ENCODE data around the gene MMP24. TPM values are rescaled to one million over a fixed set of nuclear protein-coding genes. Genes with fewer than 3 reads are reported as not detected.
"Not testable (repeated sequence)": the region's sequence is repeated elsewhere in the genome, so short reads cannot be mapped to it uniquely, and the experiment has no call there.

The MMP24 gene
- total RNA-seq, 1 experiment from 2014 or later: 13.0 TPM

GRCh38 chr20:35187584-35188190 is 38.8 kb upstream of the MMP24 start:
- intact Hi-C loops (cut with micrococcal nuclease; ENCODE audit: unreplicated experiment): loop anchor here (1.0 kb wide), 3 partner anchors 13 to 40 kb away; partner anchors contain the start of gene EDEM2
- H3K27me3 Mint-ChIP-seq (ENCODE audit: insufficient read depth, unreplicated experiment): no peaks in the 10 kb centered on the region
- H3K9me3 ChIP-seq: peaks cover 13% of the 10 kb centered on the region; the same call in 1 of the 2 replicates
- peak in 1 of 2 experiments; percentile 44 for DNase-seq
- TF ChIP-seq, protein P1, sequence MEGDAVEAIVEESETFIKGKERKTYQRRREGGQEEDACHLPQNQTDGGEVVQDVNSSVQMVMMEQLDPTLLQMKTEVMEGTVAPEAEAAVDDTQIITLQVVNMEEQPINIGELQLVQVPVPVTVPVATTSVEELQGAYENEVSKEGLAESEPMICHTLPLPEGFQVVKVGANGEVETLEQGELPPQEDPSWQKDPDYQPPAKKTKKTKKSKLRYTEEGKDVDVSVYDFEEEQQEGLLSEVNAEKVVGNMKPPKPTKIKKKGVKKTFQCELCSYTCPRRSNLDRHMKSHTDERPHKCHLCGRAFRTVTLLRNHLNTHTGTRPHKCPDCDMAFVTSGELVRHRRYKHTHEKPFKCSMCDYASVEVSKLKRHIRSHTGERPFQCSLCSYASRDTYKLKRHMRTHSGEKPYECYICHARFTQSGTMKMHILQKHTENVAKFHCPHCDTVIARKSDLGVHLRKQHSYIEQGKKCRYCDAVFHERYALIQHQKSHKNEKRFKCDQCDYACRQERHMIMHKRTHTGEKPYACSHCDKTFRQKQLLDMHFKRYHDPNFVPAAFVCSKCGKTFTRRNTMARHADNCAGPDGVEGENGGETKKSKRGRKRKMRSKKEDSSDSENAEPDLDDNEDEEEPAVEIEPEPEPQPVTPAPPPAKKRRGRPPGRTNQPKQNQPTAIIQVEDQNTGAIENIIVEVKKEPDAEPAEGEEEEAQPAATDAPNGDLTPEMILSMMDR (IDR thresholded peaks at IDR 0.05; ENCODE audit: insufficient read depth in 1 of 2, low read depth in 1 of 2, low read length in 1 of 2, severe bottlenecking in 1 of 2, unreplicated experiment in 1 of 2): no peak
- H3K4me3 Mint-ChIP-seq (ENCODE audit: unreplicated experiment): peak overlapping the region; percentile 11
- H3K4me1 Mint-ChIP-seq (ENCODE audit: low read depth, unreplicated experiment): peaks cover 40% of the 10 kb centered on the region
- CTCF ChIA-PET: interaction anchor here (0.5 to 2.2 kb wide), 5 partner anchors 20 to 156 kb away, joined by 3 to 19 read pairs (median 4); partner anchors contain the start of gene EDEM2
- H3K4me1 ChIP-seq: peaks cover 49% of the 10 kb centered on the region
- POLR2A ChIA-PET: interaction anchor here (0.6 to 1.0 kb wide), 4 partner anchors 13 to 304 kb away, joined by 3 to 7 read pairs (median 4); no protein-coding TSS in a partner anchor
- BruUV-seq (replicated peaks): no TSS peak
- H3K9me3 Mint-ChIP-seq (ENCODE audit: unreplicated experiment): peaks cover 37% of the 10 kb centered on the region
- no peaks in the 10 kb centered on the region for H3K27me3 ChIP-seq (replicated peaks; ENCODE audit: control insufficient read depth, insufficient read depth, low read length)
- H3K27ac Mint-ChIP-seq (ENCODE audit: unreplicated experiment): peak overlapping the region; percentile 43
- H3K36me3 Mint-ChIP-seq (ENCODE audit: insufficient read depth, unreplicated experiment): peaks cover 5% of the 10 kb centered on the region
- H3K4me3 ChIP-seq (ENCODE audit: low read depth, low read length): no peak overlapping the region
- no peaks in the 10 kb centered on the region for H3K36me3 ChIP-seq (ENCODE audit: control insufficient read depth, insufficient read depth, low read length)

DNA sequence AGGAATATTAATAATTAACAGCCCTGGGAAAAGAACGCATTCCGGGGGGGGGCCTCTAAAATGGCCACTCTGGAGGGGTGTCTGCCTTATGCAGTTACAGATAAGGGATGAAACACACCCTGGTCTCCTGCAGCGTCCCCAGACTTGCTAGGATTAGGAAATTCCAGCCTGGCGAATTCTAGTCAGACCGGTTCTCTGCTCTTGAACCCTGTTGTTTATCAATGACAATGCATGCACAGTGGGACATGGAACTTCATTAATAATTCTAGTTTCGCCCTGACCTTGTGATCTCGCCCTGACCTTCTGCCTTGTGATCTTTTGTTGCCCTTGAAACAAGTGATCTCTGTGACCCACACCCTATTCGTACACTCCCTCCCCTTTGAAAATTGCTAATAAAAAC is 37.3 kb upstream of the MMP24 start:
- H3K36me3 Mint-ChIP-seq (ENCODE audit: insufficient read depth, unreplicated experiment); H3K4me3 Mint-ChIP-seq (ENCODE audit: unreplicated experiment); H3K4me3 ChIP-seq (ENCODE audit: low read depth, low read length); BruUV-seq (replicated peaks); H3K36me3 ChIP-seq (ENCODE audit: control insufficient read depth, insufficient read depth, low read length); H3K27me3 ChIP-seq (replicated peaks; ENCODE audit: control insufficient read depth, insufficient read depth, low read length); H3K27me3 Mint-ChIP-seq (ENCODE audit: insufficient read depth, unreplicated experiment); intact Hi-C loops (cut with micrococcal nuclease; ENCODE audit: unreplicated experiment): not testable (repeated sequence)
- Histone ChIP-seq H3K9me3 (peaks cover 13% of the 10 kb centered on the region; the same call in 1 of the 2 replicates), H3K4me1 (peaks cover 61% of the 10 kb centered on the region)
- Mint-ChIP-seq H3K27ac (ENCODE audit: unreplicated experiment) (peak overlapping the region; percentile 24), H3K4me1 (ENCODE audit: low read depth, unreplicated experiment) (peaks cover 50% of the 10 kb centered on the region), H3K9me3 (ENCODE audit: unreplicated experiment) (peaks cover 35% of the 10 kb centered on the region)
- ChIA-PET CTCF (interaction anchor here (1.0 kb wide), 1 partner anchor 93 kb away, joined by 3 read pairs; no protein-coding TSS in a partner anchor), POLR2A (interaction anchor here (0.6 kb wide), 1 partner anchor 313 kb away, joined by 3 read pairs; no protein-coding TSS in a partner anchor)
- peak; percentile 55 to 84 for DNase-seq

- ChIA-PET POLR2A (no interaction called here), CTCF (no interaction called here)
- Histone ChIP-seq H3K36me3 (ENCODE audit: control insufficient read depth, insufficient read depth, low read length) (no peaks in the 10 kb centered on the region), H3K4me1 (peaks cover 61% of the 10 kb centered on the region), H3K9me3 (peaks cover 13% of the 10 kb centered on the region; the same call in 1 of the 2 replicates), H3K27me3 (replicated peaks; ENCODE audit: control insufficient read depth, insufficient read depth, low read length) (no peaks in the 10 kb centered on the region), H3K4me3 (ENCODE audit: low read depth, low read length) (no peak overlapping the region)
- Mint-ChIP-seq H3K36me3 (ENCODE audit: insufficient read depth, unreplicated experiment) (peaks cover 5% of the 10 kb centered on the region), H3K27me3 (ENCODE audit: insufficient read depth, unreplicated experiment) (no peaks in the 10 kb centered on the region), H3K4me1 (ENCODE audit: low read depth, unreplicated experiment) (peaks cover 52% of the 10 kb centered on the region), H3K27ac (ENCODE audit: unreplicated experiment) (no peak overlapping the region), H3K4me3 (ENCODE audit: unreplicated experiment) (no peak overlapping the region), H3K9me3 (ENCODE audit: unreplicated experiment) (peaks cover 37% of the 10 kb centered on the region)
- TF ChIP-seq, protein P1 (IDR thresholded peaks at IDR 0.05; ENCODE audit: insufficient read depth in 1 of 2, low read depth in 1 of 2, low read length in 1 of 2, severe bottlenecking in 1 of 2, unreplicated experiment in 1 of 2): no peak
- DNase-seq: no peak
- intact Hi-C loops (cut with micrococcal nuclease; ENCODE audit: unreplicated experiment): no loop called here
- BruUV-seq (replicated peaks): no TSS peak
Measured at GRCh38 chr20:35190556-35190955, 35.9 kb upstream of the MMP24 start.

Measured in Caco-2 (cell line).